Prostate gland (tissue), 2 donors: ENCODE results near the gene NDUFV2.

ENCODE experiments used
- POLR2A ChIP-seq: fragments of 450-650 bp; IDR thresholded peaks from one replicate; pipeline ENCODE4 v1.6.1; 2016; ENCODE audit warnings: antibody characterized with exemption, mild to moderate bottlenecking
- TF ChIP-seq, protein P1 (sequence below), 4 experiments: fragments of 200-600 bp in 2 of 4; fragments of 450-650 bp in 2 of 4; sonication (generic) in 2 of 4; IDR thresholded peaks; 1 replicate in 3 of 4; 2 replicates in 1 of 4; pipeline ENCODE4 v1.5.1; 2016 to 2019; ENCODE audit warnings: antibody characterized with exemption in 4 of 4, mild to moderate bottlenecking in 2 of 4, moderate library complexity in 2 of 4

DNA sequence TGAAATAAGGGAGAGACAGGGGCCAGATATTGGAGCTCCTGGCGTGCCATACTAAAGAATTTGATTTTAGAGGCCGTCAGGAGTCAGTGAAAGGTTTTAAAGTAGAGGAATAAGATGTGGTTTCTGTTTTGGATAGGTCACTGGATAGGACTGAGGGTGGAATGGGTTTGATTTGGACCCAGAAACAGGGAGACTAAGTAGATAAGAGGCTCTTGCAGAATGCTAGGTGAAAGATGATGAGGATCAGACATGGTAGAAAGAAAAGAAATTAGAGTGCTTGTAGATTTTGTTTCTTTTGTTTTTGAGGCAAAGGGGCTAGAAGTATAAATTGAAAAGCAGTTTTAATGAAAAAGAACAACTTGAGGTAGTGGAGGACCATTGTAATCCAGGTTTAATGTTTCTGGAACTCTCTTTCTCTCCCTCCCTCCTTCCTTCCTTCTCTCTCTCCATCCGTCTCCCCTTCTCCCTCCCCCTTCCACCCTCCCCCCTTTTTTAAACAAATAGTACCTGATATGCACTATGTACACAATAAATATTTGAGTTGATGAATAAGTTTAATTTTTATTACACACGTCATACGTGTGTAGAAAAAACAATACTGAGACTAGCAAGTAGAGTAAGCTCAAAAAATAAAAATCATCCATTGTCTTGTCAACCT is 1.9 kb downstream of the NDUFV2 start:
- TF ChIP-seq, protein P1, sequence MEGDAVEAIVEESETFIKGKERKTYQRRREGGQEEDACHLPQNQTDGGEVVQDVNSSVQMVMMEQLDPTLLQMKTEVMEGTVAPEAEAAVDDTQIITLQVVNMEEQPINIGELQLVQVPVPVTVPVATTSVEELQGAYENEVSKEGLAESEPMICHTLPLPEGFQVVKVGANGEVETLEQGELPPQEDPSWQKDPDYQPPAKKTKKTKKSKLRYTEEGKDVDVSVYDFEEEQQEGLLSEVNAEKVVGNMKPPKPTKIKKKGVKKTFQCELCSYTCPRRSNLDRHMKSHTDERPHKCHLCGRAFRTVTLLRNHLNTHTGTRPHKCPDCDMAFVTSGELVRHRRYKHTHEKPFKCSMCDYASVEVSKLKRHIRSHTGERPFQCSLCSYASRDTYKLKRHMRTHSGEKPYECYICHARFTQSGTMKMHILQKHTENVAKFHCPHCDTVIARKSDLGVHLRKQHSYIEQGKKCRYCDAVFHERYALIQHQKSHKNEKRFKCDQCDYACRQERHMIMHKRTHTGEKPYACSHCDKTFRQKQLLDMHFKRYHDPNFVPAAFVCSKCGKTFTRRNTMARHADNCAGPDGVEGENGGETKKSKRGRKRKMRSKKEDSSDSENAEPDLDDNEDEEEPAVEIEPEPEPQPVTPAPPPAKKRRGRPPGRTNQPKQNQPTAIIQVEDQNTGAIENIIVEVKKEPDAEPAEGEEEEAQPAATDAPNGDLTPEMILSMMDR (IDR thresholded peaks at IDR 0.05), result no peak
- no peak for TF ChIP-seq POLR2A
